ENCODE results near the gene MROH2B. TPM values are rescaled to one million over a fixed set of nuclear protein-coding genes. Genes with fewer than 3 reads are reported as not detected.

MROH2B gene
- total and polyA plus RNA-seq, 2 experiments from 2014 or later = not detected

- H3K27me3 ChIP-seq = no peaks in the 10 kb centered on the region
- DNase-seq (ENCODE audit: low read depth in 1 of 2, low spot score in 1 of 2) = no peak
- no peaks in the 10 kb centered on the region for H3K9me3 ChIP-seq (ENCODE audit: low read depth)
- no peaks in the 10 kb centered on the region for H3K4me1 ChIP-seq (ENCODE audit: low read depth)
- H3K4me3 ChIP-seq = no peak overlapping the region
- no peak overlapping the region for H3K27ac ChIP-seq
- H3K36me3 ChIP-seq = no peaks in the 10 kb centered on the region
- no peak for TF ChIP-seq CTCF (IDR thresholded peaks at IDR 0.05; ENCODE audit: low read depth, low read length)
These were observed 38.0 kb upstream of the MROH2B start for GRCh38 chr5:41109186-41109585.

- DNase-seq (ENCODE audit: low read depth in 1 of 2, low spot score in 1 of 2) = no peak
- Histone ChIP-seq H3K27ac (no peak overlapping the region), H3K27me3 (no peaks in the 10 kb centered on the region), H3K36me3 (no peaks in the 10 kb centered on the region), H3K9me3 (ENCODE audit: low read depth) (no peaks in the 10 kb centered on the region), H3K4me1 (ENCODE audit: low read depth) (no peaks in the 10 kb centered on the region), H3K4me3 (no peak overlapping the region)
- TF ChIP-seq CTCF (IDR thresholded peaks at IDR 0.05; ENCODE audit: low read depth, low read length) = no peak
These were observed 31.2 kb upstream of the MROH2B start for GRCh38 chr5:41102341-41102740.

GRCh38 chr5:41097642-41098041 is 26.5 kb upstream of the MROH2B start:
- Histone ChIP-seq H3K9me3 (ENCODE audit: low read depth) (no peaks in the 10 kb centered on the region), H3K4me1 (ENCODE audit: low read depth) (no peaks in the 10 kb centered on the region), H3K27me3 (no peaks in the 10 kb centered on the region), H3K27ac (no peak overlapping the region), H3K4me3 (no peak overlapping the region), H3K36me3 (no peaks in the 10 kb centered on the region)
- no peak for TF ChIP-seq CTCF (IDR thresholded peaks at IDR 0.05; ENCODE audit: low read depth, low read length)
- no peak for DNase-seq (ENCODE audit: low read depth in 1 of 2, low spot score in 1 of 2)

- peak in 1 of 2 donors; percentile 20 for DNase-seq (ENCODE audit: low read depth in 1 of 2, low spot score in 1 of 2)
- Histone ChIP-seq H3K4me1 (ENCODE audit: low read depth) (no peaks in the 10 kb centered on the region), H3K4me3 (no peak overlapping the region), H3K36me3 (no peaks in the 10 kb centered on the region), H3K27me3 (no peaks in the 10 kb centered on the region), H3K27ac (no peak overlapping the region), H3K9me3 (ENCODE audit: low read depth) (no peaks in the 10 kb centered on the region)
- TF ChIP-seq CTCF (IDR thresholded peaks at IDR 0.05; ENCODE audit: low read depth, low read length) = no peak
These were observed 24.4 kb upstream of the MROH2B start for GRCh38 chr5:41095324-41096101.

GRCh38 chr5:41094871-41095270 is 23.7 kb upstream of the MROH2B start:
- no peak overlapping the region for H3K27ac ChIP-seq
- H3K4me3 ChIP-seq = no peak overlapping the region
- H3K4me1 ChIP-seq (ENCODE audit: low read depth) = no peaks in the 10 kb centered on the region
- DNase-seq (ENCODE audit: low read depth in 1 of 2, low spot score in 1 of 2) = peak; percentile 4 to 51
- no peaks in the 10 kb centered on the region for H3K9me3 ChIP-seq (ENCODE audit: low read depth)
- H3K36me3 ChIP-seq = no peaks in the 10 kb centered on the region
- no peak for TF ChIP-seq CTCF (IDR thresholded peaks at IDR 0.05; ENCODE audit: low read depth, low read length)
- H3K27me3 ChIP-seq = no peaks in the 10 kb centered on the region

Data from cardiac muscle cell (in vitro differentiated cells and primary cell).